ENCODE measurements around the gene ZNF200.
"Not testable (repeated sequence)": the region's sequence is repeated elsewhere in the genome, so short reads cannot be mapped to it uniquely, and the experiment has no call there.

ZNF200 gene

DNA sequence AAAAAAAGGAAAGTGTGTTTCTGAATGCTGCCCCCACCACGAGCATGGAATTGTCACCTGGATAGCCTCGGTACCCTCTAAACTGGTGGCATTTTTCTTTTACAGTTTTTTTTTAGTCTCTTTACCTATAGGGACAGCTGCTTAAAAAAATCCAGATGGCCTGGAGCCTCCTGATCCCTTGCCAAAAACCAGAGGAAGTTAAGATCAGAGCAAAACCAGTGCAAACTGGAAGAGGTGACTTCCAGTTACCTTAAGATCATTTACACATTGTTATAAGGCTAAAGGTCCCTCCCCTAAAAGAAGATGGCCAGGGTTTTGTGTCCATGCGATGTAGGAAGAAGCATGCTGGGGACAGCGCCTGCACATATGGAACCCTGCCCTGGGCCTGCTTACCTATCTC is 18.0 kb upstream of the ZNF200 start:
- DNase-seq, result no peak

DNA sequence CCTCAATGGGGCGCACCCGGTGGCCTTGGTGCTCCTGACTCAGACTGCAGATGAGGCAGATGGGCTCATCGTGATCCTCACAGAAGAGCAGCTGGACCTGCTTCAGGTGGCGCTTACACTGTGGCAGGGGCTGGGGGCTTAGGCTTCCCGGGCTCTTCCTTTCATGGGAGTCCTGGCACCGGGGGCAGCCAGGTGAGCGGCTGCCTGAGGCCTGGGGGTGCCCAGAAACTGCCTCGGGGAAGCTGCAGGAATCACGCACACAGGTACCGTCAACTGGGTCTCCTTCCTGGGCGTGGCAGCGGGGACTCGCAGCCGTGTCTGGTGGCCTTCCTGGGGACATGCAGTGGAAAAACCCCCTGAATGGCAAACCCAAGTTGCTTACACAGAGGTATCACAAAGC is 14.5 kb upstream of the ZNF200 start:
- no peak for DNase-seq

DNA sequence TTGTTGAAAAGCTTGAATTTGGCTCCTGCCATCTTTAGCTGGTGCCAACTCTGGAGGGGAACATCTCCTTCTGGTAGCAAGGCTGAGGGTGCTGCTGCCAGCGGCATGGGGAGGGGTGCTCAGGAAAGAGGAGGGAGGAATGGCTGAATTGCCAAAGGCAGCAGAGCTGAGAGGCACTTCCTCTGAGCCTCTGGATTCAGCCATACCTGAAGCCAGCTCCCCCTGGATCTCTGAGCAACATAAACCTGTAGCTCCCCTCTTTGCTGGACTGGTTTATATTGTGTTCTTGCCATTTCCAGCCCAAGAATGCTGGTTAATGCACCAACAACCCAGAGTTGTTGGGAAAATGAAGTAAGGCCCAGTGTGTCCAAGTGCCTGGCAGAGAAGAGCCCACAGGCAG is 14.1 kb upstream of the ZNF200 start:
- DNase-seq, result no peak

DNA sequence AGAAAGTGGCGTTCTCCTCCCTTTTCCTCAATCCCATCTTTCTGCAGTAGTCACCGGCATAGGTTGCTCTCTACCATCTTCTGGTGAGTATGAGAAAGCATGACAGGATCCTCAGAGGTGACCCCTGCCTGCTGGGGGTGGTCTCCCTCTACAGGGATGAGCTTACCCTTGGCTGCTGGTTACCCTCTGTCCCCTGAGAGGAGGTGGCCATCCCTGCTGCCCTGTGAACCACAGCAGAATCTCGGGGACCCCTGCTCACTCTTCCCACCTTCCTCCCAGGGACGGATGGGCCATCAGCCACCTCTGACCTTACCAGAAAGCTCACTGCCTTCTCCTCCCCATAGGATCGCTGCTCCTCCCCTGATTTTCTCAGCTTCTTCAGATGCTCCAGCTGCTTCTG is 13.6 kb upstream of the ZNF200 start:
- no peak for DNase-seq

GRCh38 chr16:3246876-3247275 is 11.9 kb upstream of the ZNF200 start:
- DNase-seq, result no peak

GRCh38 chr16:3246002-3246401 is 11.0 kb upstream of the ZNF200 start:
- DNase-seq, result no peak

DNA sequence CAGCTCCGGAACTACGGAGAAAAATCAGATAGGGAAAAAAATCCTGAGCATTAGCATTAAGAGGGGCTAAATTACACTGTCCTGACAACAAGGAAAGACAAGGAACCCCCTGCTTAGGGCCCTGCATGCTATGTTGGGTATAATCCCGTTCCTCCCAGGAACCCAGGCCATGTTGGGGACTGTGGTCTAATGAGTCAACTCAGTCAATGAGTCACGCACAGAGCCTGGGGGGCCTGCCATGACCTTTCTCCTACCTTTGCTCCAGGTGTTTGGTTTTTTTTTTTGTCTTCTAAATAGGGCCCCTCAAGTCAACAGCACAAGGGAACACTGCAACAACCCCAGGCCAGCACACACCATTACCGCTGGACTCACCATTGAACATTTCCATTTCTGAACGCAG is 8.9 kb upstream of the ZNF200 start:
- DNase-seq, result no peak

DNA sequence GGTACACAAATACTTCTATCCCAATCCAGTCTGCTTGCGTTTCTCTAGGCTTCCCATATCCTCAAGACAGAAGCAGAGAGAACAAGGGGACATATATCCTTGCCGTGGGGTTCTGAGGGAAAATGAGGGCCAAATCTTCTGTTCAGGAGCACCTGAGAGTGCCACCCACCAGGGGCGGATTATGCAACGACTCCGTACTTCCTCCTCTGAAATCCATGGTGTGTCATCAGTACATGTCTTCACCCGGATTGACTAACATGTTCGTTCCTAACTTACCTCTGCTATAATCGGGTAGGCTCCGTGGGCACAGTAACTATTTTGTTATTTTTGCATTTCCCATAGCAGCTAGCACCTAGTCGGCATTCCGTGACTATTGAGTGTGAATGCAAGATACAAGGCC is 7.8 kb upstream of the ZNF200 start:
- DNase-seq, result no peak

DNA sequence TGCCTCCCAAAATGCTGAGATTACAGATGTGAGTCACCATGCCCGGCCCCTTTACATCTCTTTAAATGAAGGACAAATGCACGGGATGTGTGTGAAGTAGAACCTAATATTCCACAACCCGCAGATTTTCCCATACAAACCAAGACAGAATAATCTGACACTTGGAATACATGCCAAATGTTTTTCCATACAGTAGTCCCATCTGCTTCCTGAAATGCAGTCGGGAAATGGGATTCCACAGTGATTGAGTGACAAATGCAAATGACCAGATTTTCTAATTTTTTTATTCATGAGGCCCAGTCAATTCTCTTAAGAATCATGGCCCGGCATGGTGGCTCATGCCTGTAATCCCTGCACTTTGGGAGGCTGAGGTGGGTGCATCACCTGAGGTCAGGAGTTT is 6.8 kb upstream of the ZNF200 start:
- DNase-seq, result no peak

DNA sequence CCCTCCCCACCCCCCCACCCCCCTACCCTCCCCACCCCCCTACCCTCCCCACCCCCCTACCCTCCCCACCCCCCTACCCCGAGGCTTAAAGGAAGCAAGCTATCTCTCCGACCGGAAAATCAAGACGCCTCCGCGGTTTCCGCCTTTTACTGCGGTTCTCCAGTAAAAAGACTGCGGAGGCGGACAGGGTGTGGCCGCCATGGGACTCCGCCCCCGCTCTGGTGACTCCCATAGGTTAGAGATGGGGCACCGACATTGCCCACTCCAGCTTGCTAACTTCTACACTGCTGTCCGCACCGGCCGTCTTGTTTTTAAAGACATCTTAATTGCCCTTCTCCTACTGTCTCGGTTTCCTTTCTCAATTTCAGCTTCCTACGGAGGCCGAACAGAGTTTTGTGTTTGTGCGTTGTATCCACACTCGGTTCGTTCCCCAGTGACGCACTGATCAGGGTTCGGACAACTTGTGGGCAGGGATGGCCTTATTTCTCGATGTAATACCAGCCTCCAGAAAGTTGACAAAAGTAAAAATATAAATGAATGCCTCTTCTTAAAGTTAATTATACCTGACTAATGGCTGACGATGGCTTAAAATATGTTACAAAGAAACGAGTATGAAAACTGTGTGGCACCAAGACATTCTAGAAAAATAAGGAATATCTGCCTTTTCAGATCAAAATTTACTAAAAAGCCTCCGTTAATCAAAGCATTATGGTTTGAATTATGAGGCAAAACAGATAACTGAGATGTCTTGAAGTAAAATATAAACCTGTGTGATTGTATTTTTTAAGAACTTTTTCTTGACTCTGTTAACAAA is 1.1 kb upstream of the ZNF200 start:
- peak; percentile 24 to 39 for DNase-seq

DNA sequence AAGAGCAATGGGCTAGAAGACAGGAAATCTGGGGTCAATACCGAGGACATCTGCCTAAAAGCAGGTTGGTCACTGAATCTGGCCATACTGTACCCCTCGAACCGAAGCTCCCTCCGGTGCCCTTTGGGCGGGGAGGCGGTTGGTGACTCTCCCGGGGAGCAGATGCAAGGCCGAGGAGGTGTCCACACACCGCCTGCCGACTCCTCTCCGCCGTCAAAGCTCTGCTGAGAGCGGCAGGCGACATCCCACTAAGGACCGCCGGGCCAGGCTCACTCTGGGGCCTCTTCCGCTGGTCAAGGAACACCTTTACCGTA is 458 bp downstream of the ZNF200 start:
- no peak for DNase-seq

GRCh38 chr16:3223913-3224515 is 10.9 kb downstream of the ZNF200 start:
- no peak for DNase-seq

DNA sequence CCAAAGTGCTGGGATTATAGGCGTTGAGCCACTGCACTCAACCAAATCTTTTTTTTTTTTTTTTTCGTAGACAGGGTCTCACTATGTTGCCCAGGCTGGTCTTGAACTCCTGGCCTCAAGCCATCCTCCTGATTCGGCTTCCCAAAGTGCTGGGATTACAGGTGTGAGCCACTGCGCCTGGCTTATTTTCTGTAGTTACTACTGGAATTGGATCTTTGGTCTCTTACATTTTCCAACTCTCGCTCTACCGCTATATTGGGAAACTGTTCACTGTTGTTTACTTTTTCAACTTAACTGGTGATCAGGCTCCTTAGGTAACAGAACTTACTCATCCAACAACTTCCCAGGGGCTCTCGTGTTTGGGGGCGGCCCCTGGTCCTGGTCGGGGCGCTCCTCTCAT is 14.1 kb downstream of the ZNF200 start:
- DNase-seq, result no peak

- DNase-seq, result peak in 1 of 2 experiments; percentile 19
Measured at GRCh38 chr16:3216263-3216640, 18.7 kb downstream of the ZNF200 start.

- peak; percentile 20 for DNase-seq
Measured at GRCh38 chr16:3215601-3216262, 19.2 kb downstream of the ZNF200 start.

- peak; percentile 15 to 32 for DNase-seq
Measured at GRCh38 chr16:3214904-3215600, 19.9 kb downstream of the ZNF200 start.

GRCh38 chr16:3212567-3212966 is 22.4 kb downstream of the ZNF200 start:
- no peak for DNase-seq

GRCh38 chr16:3212006-3212405 is 23.0 kb downstream of the ZNF200 start:
- no peak for DNase-seq

DNA sequence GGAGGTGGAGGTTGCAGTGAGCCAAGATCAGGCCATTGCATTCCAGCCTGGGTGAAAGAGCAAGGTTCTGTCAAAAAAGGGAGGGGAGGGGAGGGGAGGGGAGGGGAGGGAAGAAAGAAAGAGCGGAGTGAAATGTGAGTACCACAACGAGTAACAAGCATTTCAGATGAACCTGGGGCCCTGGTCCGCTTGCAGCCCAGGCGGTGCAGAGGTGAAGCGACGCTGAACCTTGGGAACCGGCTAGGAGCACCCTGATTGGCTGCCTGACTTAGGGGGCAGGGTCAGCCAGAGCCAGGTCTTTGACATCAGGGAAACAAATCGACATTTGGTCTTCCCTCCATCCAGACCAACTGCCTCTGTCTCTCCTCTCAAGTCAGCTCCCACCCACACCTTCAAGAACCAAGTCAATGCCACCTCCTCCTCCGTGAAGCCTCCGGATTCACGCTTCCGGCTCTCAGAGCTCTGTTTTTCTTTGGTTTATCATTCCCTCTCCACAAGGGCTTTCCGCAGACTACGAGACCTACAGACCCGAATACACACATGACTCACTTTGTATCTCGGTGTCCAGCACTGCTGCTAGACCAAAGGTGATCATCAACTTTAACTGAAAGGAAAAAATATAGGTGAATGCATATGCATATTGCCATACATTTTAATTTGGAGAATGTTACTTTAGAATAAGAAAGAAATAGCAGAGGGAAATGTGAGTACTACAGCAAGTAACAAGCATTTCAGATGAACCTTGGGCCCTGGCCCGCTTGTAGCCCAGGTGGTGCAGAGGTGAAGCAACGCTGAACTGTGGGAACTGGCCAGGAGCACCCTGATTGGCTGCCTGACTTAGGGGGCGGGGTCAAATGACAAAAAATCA is 27.6 kb downstream of the ZNF200 start:
- DNase-seq, result no peak

DNA sequence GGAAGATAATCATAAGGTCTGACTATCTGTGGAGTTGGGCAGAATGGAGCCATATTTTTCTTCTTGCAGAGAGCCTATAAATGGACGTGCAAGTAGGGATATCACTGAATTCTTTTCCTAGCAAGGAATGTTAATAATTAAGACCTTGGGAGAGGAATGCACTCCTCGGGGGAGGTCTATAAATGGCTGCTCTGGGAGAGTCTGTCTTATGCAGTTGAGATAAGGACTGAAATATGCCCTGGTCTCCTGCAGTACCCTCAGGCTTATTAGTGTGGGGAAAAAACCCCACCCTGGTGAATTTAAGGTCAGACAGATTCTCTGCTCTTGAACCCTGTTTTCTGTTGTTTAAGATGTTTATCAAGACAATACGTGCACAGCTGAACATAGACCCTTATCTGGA is 29.0 kb downstream of the ZNF200 start:
- not testable (repeated sequence) for DNase-seq

GRCh38 chr16:3202903-3203539 is 31.9 kb downstream of the ZNF200 start:
- no peak for DNase-seq

All from activated CD4-positive, alpha-beta T cell treated with anti-CD3 and anti-CD28 coated beads, Interleukin-2, amount 50 U/mL, for 48 hours (primary cell).